Stomach smooth muscle (tissue), 2 donors: ENCODE results near the gene CADM2.

Experiments
- H3K27ac ChIP-seq: one replicate; pipeline ENCODE4 v1.7.0; 2013; ENCODE audit warnings: mild to moderate bottlenecking, low read length, inconsistent platforms
- H3K27me3 ChIP-seq, 2 donors: one replicate each; pipeline ENCODE4 v1.7.0; 2013; ENCODE audit warnings: low read length in 2 of 2; ENCODE audit not compliant: insufficient read depth in 2 of 2, control insufficient read depth in 1 of 2
- H3K36me3 ChIP-seq, 2 donors: one replicate each; pipeline ENCODE4 v1.7.0; 2013; ENCODE audit warnings: low read length in 2 of 2; ENCODE audit not compliant: control insufficient read depth in 2 of 2, insufficient read depth in 2 of 2
- H3K4me1 ChIP-seq: one replicate; pipeline ENCODE4 v1.7.0; 2013; ENCODE audit warnings: low read length; ENCODE audit not compliant: control insufficient read depth, insufficient read depth
- H3K4me3 ChIP-seq, 2 donors: one replicate each; pipeline ENCODE4 v1.7.0; 2013; ENCODE audit warnings: low read length in 2 of 2
- H3K9ac ChIP-seq, 2 donors: one replicate each; pipeline ENCODE4 v1.7.0; 2013; ENCODE audit warnings: low read length in 2 of 2, mild to moderate bottlenecking in 1 of 2
- H3K9me3 ChIP-seq, 2 donors: one replicate each; pipeline ENCODE4 v1.7.0; 2013; ENCODE audit warnings: low read length in 2 of 2; ENCODE audit not compliant: control insufficient read depth in 2 of 2
- donor health status: healthy.
- donor health status: Pancreatic carcinoma.

The CADM2 gene

GRCh38 chr3:84984429-84984828 lies 25.6 kb downstream of the CADM2 start:
- no peak overlapping the region for H3K27ac ChIP-seq
- H3K4me1 ChIP-seq = no peaks in the 10 kb centered on the region
- no peaks in the 10 kb centered on the region for H3K27me3 ChIP-seq
- H3K9ac ChIP-seq = no peak overlapping the region
- H3K4me3 ChIP-seq = no peak overlapping the region
- H3K36me3 ChIP-seq = no peaks in the 10 kb centered on the region
- H3K9me3 ChIP-seq = no peaks in the 10 kb centered on the region

- Histone ChIP-seq H3K36me3 (no peaks in the 10 kb centered on the region), H3K9ac (no peak overlapping the region), H3K27me3 (no peaks in the 10 kb centered on the region), H3K27ac (no peak overlapping the region), H3K4me3 (no peak overlapping the region), H3K4me1 (no peaks in the 10 kb centered on the region), H3K9me3 (no peaks in the 10 kb centered on the region)
Observed at GRCh38 chr3:84985795-84986194, 27.0 kb downstream of the CADM2 start.

DNA sequence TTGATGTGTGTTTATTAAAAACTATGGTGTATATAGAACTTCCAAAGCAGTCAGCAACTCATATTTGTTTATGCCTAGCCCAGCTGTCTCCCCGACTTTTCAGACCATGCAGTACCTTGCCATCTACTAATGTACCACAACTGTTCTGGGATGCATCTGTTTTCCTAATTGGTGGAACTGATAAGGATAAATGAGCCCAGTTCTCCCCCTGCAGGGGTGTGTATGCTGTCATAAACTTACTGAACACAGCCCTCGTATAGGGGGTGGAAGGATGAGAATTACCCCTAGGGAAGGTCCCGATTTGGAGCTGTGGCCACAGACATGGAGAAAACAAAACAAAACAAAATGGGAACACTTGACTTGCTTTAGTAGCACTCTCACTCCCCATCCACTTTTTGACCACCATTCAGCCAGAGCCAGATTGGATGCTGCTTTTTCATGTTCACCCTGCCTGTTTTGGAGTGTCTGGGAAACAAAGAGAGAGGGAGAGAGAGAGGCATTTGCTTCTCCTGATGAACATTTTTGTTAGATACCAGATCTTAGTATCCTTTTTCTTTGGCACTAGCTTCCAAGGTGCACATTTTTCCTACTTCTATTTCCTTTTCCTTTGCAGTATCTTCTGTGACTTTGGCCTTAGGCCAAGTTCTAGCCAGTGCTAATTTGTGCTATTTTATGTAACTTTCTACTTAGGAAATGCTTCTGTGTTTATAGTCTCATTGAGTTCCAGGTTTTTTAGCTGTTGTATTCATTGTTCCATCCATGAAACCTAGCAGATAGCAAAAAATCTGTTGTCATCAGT lies 29.1 kb downstream of the CADM2 start:
- no peak overlapping the region for H3K27ac ChIP-seq
- H3K27me3 ChIP-seq = no peaks in the 10 kb centered on the region
- no peak overlapping the region for H3K4me3 ChIP-seq
- H3K36me3 ChIP-seq = no peaks in the 10 kb centered on the region
- no peaks in the 10 kb centered on the region for H3K4me1 ChIP-seq
- no peak overlapping the region for H3K9ac ChIP-seq
- H3K9me3 ChIP-seq = no peaks in the 10 kb centered on the region

DNA sequence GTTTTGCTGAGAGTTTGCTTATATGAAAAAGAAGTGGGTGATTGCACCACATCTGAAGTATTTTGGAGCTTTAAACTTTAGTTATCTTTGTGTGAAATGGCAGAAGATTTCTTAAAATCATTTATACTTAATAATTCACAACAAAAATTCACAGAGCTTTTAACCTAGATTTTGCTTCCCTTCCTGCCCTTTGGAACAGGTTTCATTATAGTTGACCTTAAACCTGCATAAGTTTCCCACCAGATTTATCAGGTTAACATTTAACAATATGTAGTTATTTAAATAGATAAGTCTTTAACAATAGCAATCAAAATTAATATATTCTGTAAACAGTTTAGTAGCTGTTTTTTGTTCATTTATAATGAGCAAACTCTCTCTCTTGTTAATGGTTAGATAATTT lies 30.3 kb downstream of the CADM2 start:
- Histone ChIP-seq H3K4me1 (no peaks in the 10 kb centered on the region), H3K9ac (no peak overlapping the region), H3K27me3 (no peaks in the 10 kb centered on the region)

GRCh38 chr3:84991422-84991900 lies 32.7 kb downstream of the CADM2 start:
- H3K9ac ChIP-seq = no peak overlapping the region
- no peaks in the 10 kb centered on the region for H3K4me1 ChIP-seq
- no peaks in the 10 kb centered on the region for H3K36me3 ChIP-seq
- no peak overlapping the region for H3K4me3 ChIP-seq
- H3K27ac ChIP-seq = no peak overlapping the region
- no peaks in the 10 kb centered on the region for H3K27me3 ChIP-seq
- no peaks in the 10 kb centered on the region for H3K9me3 ChIP-seq

More for the DNA sequence above, 30.3 kb downstream of the CADM2 start:
- Histone ChIP-seq H3K4me3 (no peak overlapping the region), H3K27ac (no peak overlapping the region), H3K36me3 (no peaks in the 10 kb centered on the region), H3K9me3 (no peaks in the 10 kb centered on the region)

DNA sequence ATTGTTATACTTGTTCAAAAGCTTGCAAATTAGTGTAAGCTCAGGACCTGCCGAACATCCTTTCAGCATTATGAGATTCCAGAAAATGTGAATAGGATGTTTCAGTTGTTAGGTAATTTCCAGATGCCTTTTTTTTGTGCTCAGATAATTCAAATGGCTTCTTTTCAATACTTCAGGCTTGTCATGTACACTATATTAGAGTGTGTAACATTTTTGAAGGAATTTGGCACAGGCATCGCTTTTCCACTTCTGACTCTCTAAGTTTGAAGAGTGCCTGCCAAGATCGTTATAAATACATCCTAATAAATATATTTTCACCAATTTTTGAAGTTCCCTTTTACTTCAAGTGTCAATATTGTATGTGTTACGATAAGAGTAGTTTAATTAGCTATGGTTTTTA lies 35.2 kb downstream of the CADM2 start:
- H3K27me3 ChIP-seq = no peaks in the 10 kb centered on the region
- no peak overlapping the region for H3K4me3 ChIP-seq
- H3K9me3 ChIP-seq = no peaks in the 10 kb centered on the region
- no peaks in the 10 kb centered on the region for H3K4me1 ChIP-seq
- no peak overlapping the region for H3K9ac ChIP-seq
- no peaks in the 10 kb centered on the region for H3K36me3 ChIP-seq
- H3K27ac ChIP-seq = no peak overlapping the region

- H3K36me3 ChIP-seq = no peaks in the 10 kb centered on the region
- no peaks in the 10 kb centered on the region for H3K9me3 ChIP-seq
- no peak overlapping the region for H3K4me3 ChIP-seq
- no peak overlapping the region for H3K27ac ChIP-seq
- no peaks in the 10 kb centered on the region for H3K27me3 ChIP-seq
- no peak overlapping the region for H3K9ac ChIP-seq
- no peaks in the 10 kb centered on the region for H3K4me1 ChIP-seq
Observed at GRCh38 chr3:84998545-84998944, 39.8 kb downstream of the CADM2 start.

GRCh38 chr3:85003479-85003878 lies 44.7 kb downstream of the CADM2 start:
- H3K9ac ChIP-seq = no peak overlapping the region
- no peaks in the 10 kb centered on the region for H3K36me3 ChIP-seq
- H3K4me1 ChIP-seq = no peaks in the 10 kb centered on the region
- H3K27ac ChIP-seq = no peak overlapping the region
- H3K9me3 ChIP-seq = no peaks in the 10 kb centered on the region
- no peak overlapping the region for H3K4me3 ChIP-seq
- no peaks in the 10 kb centered on the region for H3K27me3 ChIP-seq

DNA sequence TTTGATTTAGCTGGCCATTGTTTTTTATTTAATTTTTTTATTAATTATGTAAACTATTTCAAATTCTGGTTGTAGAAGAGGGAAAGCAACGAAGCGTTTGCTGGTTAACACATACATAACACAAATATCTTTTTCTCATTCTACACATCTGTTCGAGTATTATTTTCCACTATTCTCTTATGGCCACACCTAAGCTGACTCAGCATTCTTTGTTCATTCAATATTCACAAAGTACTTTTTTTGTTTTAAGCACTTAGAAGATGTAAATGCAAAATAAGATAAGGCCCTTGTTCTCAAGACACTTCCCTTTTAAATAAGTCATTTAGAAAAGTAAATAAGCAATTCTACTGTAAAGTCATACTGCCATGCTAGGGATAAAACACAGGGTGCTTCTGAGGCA lies 45.4 kb downstream of the CADM2 start:
- Histone ChIP-seq H3K9me3 (no peaks in the 10 kb centered on the region), H3K27ac (no peak overlapping the region), H3K27me3 (no peaks in the 10 kb centered on the region), H3K4me3 (no peak overlapping the region), H3K9ac (no peak overlapping the region), H3K4me1 (no peaks in the 10 kb centered on the region), H3K36me3 (no peaks in the 10 kb centered on the region)

- Histone ChIP-seq H3K4me3 (no peak overlapping the region), H3K36me3 (no peaks in the 10 kb centered on the region), H3K9me3 (no peaks in the 10 kb centered on the region), H3K27me3 (no peaks in the 10 kb centered on the region), H3K4me1 (no peaks in the 10 kb centered on the region), H3K27ac (no peak overlapping the region), H3K9ac (no peak overlapping the region)
Observed at GRCh38 chr3:85005946-85006345, 47.2 kb downstream of the CADM2 start.
